ENCODE data around the gene CTNNA3.

- TF ChIP-seq CTCF (IDR thresholded peaks at IDR 0.05; ENCODE audit: extremely low read depth in 1 of 2, insufficient read depth in 1 of 2, low read depth in 1 of 2, low read length in 2 of 2) = no peak
- no peak for TF ChIP-seq EZH2 (IDR thresholded peaks at IDR 0.05; ENCODE audit: borderline replicate concordance, low read depth, low read length, severe bottlenecking)
- TF ChIP-seq POLR2A (IDR thresholded peaks at IDR 0.05; ENCODE audit: low read depth, low read length) = no peak
- TF ChIP-seq GATA2 (IDR thresholded peaks at IDR 0.05; ENCODE audit: insufficient read depth, insufficient read length, low read depth, low read length) = no peak
Measured at GRCh38 chr10:65968871-65969270, 1727.1 kb downstream of the CTNNA3 start.
